ENCODE results near the gene PALM3. TPM values are rescaled to one million over a fixed set of nuclear protein-coding genes. Genes with fewer than 3 reads are reported as not detected.
A peak's percentile ranks its signal among the peaks of the same experiment; 100 is the strongest.

Gene PALM3
- total and polyA plus RNA-seq, 10 of the 15 experiments (the other 5 are each of a cell fraction or from before 2014, with no cell fraction given), result 0.07 TPM; not detected in 9

DNA sequence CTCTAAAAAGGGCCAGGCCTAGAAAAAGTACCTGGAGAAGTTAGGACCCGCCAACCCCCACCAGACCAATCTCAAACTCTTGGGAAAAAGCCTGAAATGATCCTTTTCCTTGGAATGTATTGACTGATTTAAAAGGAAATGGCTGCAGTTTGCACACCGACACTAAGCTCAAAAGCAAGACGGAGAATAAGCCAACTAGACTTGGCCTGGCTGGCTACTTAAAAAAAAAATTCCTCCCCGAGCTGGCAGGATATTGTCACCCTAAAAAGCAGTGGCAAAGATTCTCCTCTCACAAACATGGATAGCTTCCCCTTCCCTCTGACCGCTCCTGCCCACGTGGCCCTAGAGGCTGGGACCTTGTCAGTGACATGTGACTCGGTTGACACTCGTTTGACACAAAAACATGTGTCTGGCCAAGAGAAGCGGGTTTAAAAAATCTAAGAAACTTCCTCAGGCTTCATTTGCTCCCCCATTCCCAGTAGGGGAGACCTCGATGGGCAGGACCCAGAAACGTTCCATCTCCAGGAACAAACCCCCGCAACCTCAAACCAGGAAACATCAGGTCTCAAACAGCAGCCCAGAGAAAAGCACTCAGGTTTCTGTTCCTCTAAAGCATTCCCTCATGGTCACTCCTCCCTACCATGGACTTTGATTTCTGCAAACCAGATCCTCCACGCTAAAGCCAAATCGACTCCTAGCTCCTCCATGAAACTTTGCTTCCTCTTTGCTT lies 57.1 kb downstream of the PALM3 start (continued):
- TF ChIP-seq, protein P1, sequence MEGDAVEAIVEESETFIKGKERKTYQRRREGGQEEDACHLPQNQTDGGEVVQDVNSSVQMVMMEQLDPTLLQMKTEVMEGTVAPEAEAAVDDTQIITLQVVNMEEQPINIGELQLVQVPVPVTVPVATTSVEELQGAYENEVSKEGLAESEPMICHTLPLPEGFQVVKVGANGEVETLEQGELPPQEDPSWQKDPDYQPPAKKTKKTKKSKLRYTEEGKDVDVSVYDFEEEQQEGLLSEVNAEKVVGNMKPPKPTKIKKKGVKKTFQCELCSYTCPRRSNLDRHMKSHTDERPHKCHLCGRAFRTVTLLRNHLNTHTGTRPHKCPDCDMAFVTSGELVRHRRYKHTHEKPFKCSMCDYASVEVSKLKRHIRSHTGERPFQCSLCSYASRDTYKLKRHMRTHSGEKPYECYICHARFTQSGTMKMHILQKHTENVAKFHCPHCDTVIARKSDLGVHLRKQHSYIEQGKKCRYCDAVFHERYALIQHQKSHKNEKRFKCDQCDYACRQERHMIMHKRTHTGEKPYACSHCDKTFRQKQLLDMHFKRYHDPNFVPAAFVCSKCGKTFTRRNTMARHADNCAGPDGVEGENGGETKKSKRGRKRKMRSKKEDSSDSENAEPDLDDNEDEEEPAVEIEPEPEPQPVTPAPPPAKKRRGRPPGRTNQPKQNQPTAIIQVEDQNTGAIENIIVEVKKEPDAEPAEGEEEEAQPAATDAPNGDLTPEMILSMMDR (IDR thresholded peaks at IDR 0.05 in 2 of 3, conservative IDR thresholded peaks at IDR 0.05 in 1 of 3; ENCODE audit: control insufficient read depth in 2 of 3, extremely low read depth in 1 of 3, insufficient read depth in 1 of 3, low read depth in 3 of 3, low read length in 3 of 3), result no peak
- TF ChIP-seq IKZF1 (conservative IDR thresholded peaks at IDR 0.05) (no peak; the same call in 1 of the 2 replicates), HDAC6 (IDR thresholded peaks at IDR 0.05; ENCODE audit: unreplicated experiment) (no peak), DPF2 (IDR thresholded peaks at IDR 0.05) (peak; percentile 38), JUNB (IDR thresholded peaks at IDR 0.05) (no peak), BHLHE40 (IDR thresholded peaks at IDR 0.05; ENCODE audit: borderline replicate concordance in 1 of 2, low read depth in 2 of 2, low read length in 1 of 2) (no peak; a peak in 1 of 4 replicates), ATF7 (IDR thresholded peaks at IDR 0.05; ENCODE audit: low read depth) (peak; percentile 16; the same call in 1 of the 2 replicates)

Other genes starting within 250 kb of the PALM3 start
Only the 7 nearest of the 14 such genes appear.
- gene RFX1, start 55.8 kb downstream of the PALM3 start, total RNA-seq (2014; rRNA removed), result 1.1 and 2.5 TPM in 2 replicates
- 0.37 and 0.81 TPM in 2 replicates for gene RFX1, start 55.8 kb downstream of the PALM3 start, total RNA-seq (2014; rRNA removed; fragmentation: Illumina TruSeq; extraction: Trizol)
- 8.2 and 11.0 TPM in 2 replicates for gene RFX1, start 55.8 kb downstream of the PALM3 start, total RNA-seq (2021)
- 0.29 and 0.39 TPM in 2 replicates for gene RFX1, start 55.8 kb downstream of the PALM3 start, polyA plus RNA-seq (2011; rRNA removed)
- 0.11 and 0.79 TPM in 2 replicates for gene RFX1, start 55.8 kb downstream of the PALM3 start, polyA plus RNA-seq (2014; fragmentation: Illumina TruSeq; extraction: Trizol)
- under 1 TPM; 0.05 to 0.29 TPM for gene RFX1, start 55.8 kb downstream of the PALM3 start, polyA plus RNA-seq (2014; fragmentation: Nextera tagmentation; extraction: Ambion mirVana)
- gene RFX1, start 55.8 kb downstream of the PALM3 start, polyA plus RNA-seq (2014; rRNA removed), result 2.6 and 3.5 TPM in 2 replicates
- 1 to 10 TPM; 2.1 to 3.4 TPM for gene RFX1, start 55.8 kb downstream of the PALM3 start, polyA plus RNA-seq (2016; fragmentation: Nextera tagmentation; extraction: Ambion mirVana)
- gene RLN3, start 33.9 kb downstream of the PALM3 start, total RNA-seq (2014; rRNA removed), result not detected in 2 replicates
- gene RLN3, start 33.9 kb downstream of the PALM3 start, total RNA-seq (2014; rRNA removed; fragmentation: Illumina TruSeq; extraction: Trizol), result not detected in 2 replicates
- gene RLN3, start 33.9 kb downstream of the PALM3 start, total RNA-seq (2021), result not detected in 2 replicates
- not detected in 2 replicates for gene RLN3, start 33.9 kb downstream of the PALM3 start, polyA plus RNA-seq (2011; rRNA removed)
- not detected in 2 replicates for gene RLN3, start 33.9 kb downstream of the PALM3 start, polyA plus RNA-seq (2014; fragmentation: Illumina TruSeq; extraction: Trizol)
- not detected for gene RLN3, start 33.9 kb downstream of the PALM3 start, polyA plus RNA-seq (2014; fragmentation: Nextera tagmentation; extraction: Ambion mirVana)
- 0.16 TPM in 1 of 2 replicates, not detected in the other for gene RLN3, start 33.9 kb downstream of the PALM3 start, polyA plus RNA-seq (2014; rRNA removed)
- gene RLN3, start 33.9 kb downstream of the PALM3 start, polyA plus RNA-seq (2016; fragmentation: Nextera tagmentation; extraction: Ambion mirVana), result not detected
- gene IL27RA, start 30.3 kb downstream of the PALM3 start, total RNA-seq (2014; rRNA removed), result 44.6 and 48.7 TPM in 2 replicates
- gene IL27RA, start 30.3 kb downstream of the PALM3 start, total RNA-seq (2014; rRNA removed; fragmentation: Illumina TruSeq; extraction: Trizol), result 26.3 and 30.0 TPM in 2 replicates
- 51.4 and 52.3 TPM in 2 replicates for gene IL27RA, start 30.3 kb downstream of the PALM3 start, total RNA-seq (2021)
- 43.0 and 63.5 TPM in 2 replicates for gene IL27RA, start 30.3 kb downstream of the PALM3 start, polyA plus RNA-seq (2011; rRNA removed)
- 19.6 and 36.1 TPM in 2 replicates for gene IL27RA, start 30.3 kb downstream of the PALM3 start, polyA plus RNA-seq (2014; fragmentation: Illumina TruSeq; extraction: Trizol)
- gene IL27RA, start 30.3 kb downstream of the PALM3 start, polyA plus RNA-seq (2014; fragmentation: Nextera tagmentation; extraction: Ambion mirVana), result 10 to 100 TPM in 1 of 2 experiments, 1 to 10 TPM in 1; 8.4 to 13.1 TPM
- 40.8 and 43.0 TPM in 2 replicates for gene IL27RA, start 30.3 kb downstream of the PALM3 start, polyA plus RNA-seq (2014; rRNA removed)
- gene IL27RA, start 30.3 kb downstream of the PALM3 start, polyA plus RNA-seq (2016; fragmentation: Nextera tagmentation; extraction: Ambion mirVana), result 10 to 100 TPM; 41.6 to 48.4 TPM
- gene MISP3, start 10.7 kb upstream of the PALM3 start, total RNA-seq (2014; rRNA removed), result 0.90 and 0.93 TPM in 2 replicates
- gene MISP3, start 10.7 kb upstream of the PALM3 start, total RNA-seq (2014; rRNA removed; fragmentation: Illumina TruSeq; extraction: Trizol), result 0.51 and 0.63 TPM in 2 replicates
- 1.2 and 1.7 TPM in 2 replicates for gene MISP3, start 10.7 kb upstream of the PALM3 start, total RNA-seq (2021)
- 0.56 and 0.98 TPM in 2 replicates for gene MISP3, start 10.7 kb upstream of the PALM3 start, polyA plus RNA-seq (2011; rRNA removed)
- gene MISP3, start 10.7 kb upstream of the PALM3 start, polyA plus RNA-seq (2014; fragmentation: Illumina TruSeq; extraction: Trizol), result 0.46 TPM in 2 replicates
- gene MISP3, start 10.7 kb upstream of the PALM3 start, polyA plus RNA-seq (2014; fragmentation: Nextera tagmentation; extraction: Ambion mirVana), result under 1 TPM; 0.07 to 0.11 TPM
- 1.4 and 1.7 TPM in 2 replicates for gene MISP3, start 10.7 kb upstream of the PALM3 start, polyA plus RNA-seq (2014; rRNA removed)
- gene MISP3, start 10.7 kb upstream of the PALM3 start, polyA plus RNA-seq (2016; fragmentation: Nextera tagmentation; extraction: Ambion mirVana), result under 1 TPM; 0.52 to 0.66 TPM
- not detected in 2 replicates for gene C19orf67, start 23.7 kb upstream of the PALM3 start, total RNA-seq (2014; rRNA removed)
- not detected in 2 replicates for gene C19orf67, start 23.7 kb upstream of the PALM3 start, total RNA-seq (2014; rRNA removed; fragmentation: Illumina TruSeq; extraction: Trizol)
- not detected in 2 replicates for gene C19orf67, start 23.7 kb upstream of the PALM3 start, total RNA-seq (2021)
- not detected in 2 replicates for gene C19orf67, start 23.7 kb upstream of the PALM3 start, polyA plus RNA-seq (2011; rRNA removed)
- not detected in 2 replicates for gene C19orf67, start 23.7 kb upstream of the PALM3 start, polyA plus RNA-seq (2014; fragmentation: Illumina TruSeq; extraction: Trizol)
- not detected for gene C19orf67, start 23.7 kb upstream of the PALM3 start, polyA plus RNA-seq (2014; fragmentation: Nextera tagmentation; extraction: Ambion mirVana)
- gene C19orf67, start 23.7 kb upstream of the PALM3 start, polyA plus RNA-seq (2014; rRNA removed), result not detected in 2 replicates
- under 1 TPM in 1 of 2 experiments, not detected in 1; 0.14 TPM for gene C19orf67, start 23.7 kb upstream of the PALM3 start, polyA plus RNA-seq (2016; fragmentation: Nextera tagmentation; extraction: Ambion mirVana)
- 35.0 and 41.4 TPM in 2 replicates for gene SAMD1, start 28.7 kb upstream of the PALM3 start, total RNA-seq (2014; rRNA removed)
- 20.7 and 22.7 TPM in 2 replicates for gene SAMD1, start 28.7 kb upstream of the PALM3 start, total RNA-seq (2014; rRNA removed; fragmentation: Illumina TruSeq; extraction: Trizol)
- 71.7 and 74.5 TPM in 2 replicates for gene SAMD1, start 28.7 kb upstream of the PALM3 start, total RNA-seq (2021)
- gene SAMD1, start 28.7 kb upstream of the PALM3 start, polyA plus RNA-seq (2011; rRNA removed), result 9.6 and 15.9 TPM in 2 replicates
- gene SAMD1, start 28.7 kb upstream of the PALM3 start, polyA plus RNA-seq (2014; fragmentation: Illumina TruSeq; extraction: Trizol), result 16.2 and 27.8 TPM in 2 replicates
- gene SAMD1, start 28.7 kb upstream of the PALM3 start, polyA plus RNA-seq (2014; fragmentation: Nextera tagmentation; extraction: Ambion mirVana), result 1 to 10 TPM; 3.0 to 5.4 TPM
- gene SAMD1, start 28.7 kb upstream of the PALM3 start, polyA plus RNA-seq (2014; rRNA removed), result 39.3 and 50.7 TPM in 2 replicates
- gene SAMD1, start 28.7 kb upstream of the PALM3 start, polyA plus RNA-seq (2016; fragmentation: Nextera tagmentation; extraction: Ambion mirVana), result 1 to 10 TPM; 5.9 to 6.3 TPM
- 12.9 and 14.9 TPM in 2 replicates for gene PRKACA, start 55.7 kb upstream of the PALM3 start, total RNA-seq (2014; rRNA removed)
- gene PRKACA, start 55.7 kb upstream of the PALM3 start, total RNA-seq (2014; rRNA removed; fragmentation: Illumina TruSeq; extraction: Trizol), result 10.4 and 11.2 TPM in 2 replicates
- gene PRKACA, start 55.7 kb upstream of the PALM3 start, total RNA-seq (2021), result 67.7 and 68.5 TPM in 2 replicates
- 10.6 and 11.9 TPM in 2 replicates for gene PRKACA, start 55.7 kb upstream of the PALM3 start, polyA plus RNA-seq (2011; rRNA removed)
- 44.3 and 56.8 TPM in 2 replicates for gene PRKACA, start 55.7 kb upstream of the PALM3 start, polyA plus RNA-seq (2014; fragmentation: Illumina TruSeq; extraction: Trizol)
- gene PRKACA, start 55.7 kb upstream of the PALM3 start, polyA plus RNA-seq (2014; fragmentation: Nextera tagmentation; extraction: Ambion mirVana), result 1 to 10 TPM in 1 of 2 experiments, under 1 TPM in 1; 0.53 to 1.3 TPM
- gene PRKACA, start 55.7 kb upstream of the PALM3 start, polyA plus RNA-seq (2014; rRNA removed), result 40.8 and 46.1 TPM in 2 replicates
- gene PRKACA, start 55.7 kb upstream of the PALM3 start, polyA plus RNA-seq (2016; fragmentation: Nextera tagmentation; extraction: Ambion mirVana), result 1 to 10 TPM; 3.3 to 3.5 TPM

Measured in GM12878 (cell line).